WI38 (cell line): Measurements from ENCODE around the gene FAIM2.
"Not testable (repeated sequence)": the region's sequence is repeated elsewhere in the genome, so short reads cannot be mapped to it uniquely, and the experiment has no call there.

Experiments used
- H3K4me3 ChIP-seq: 2 replicates; pipeline ENCODE4 v1.5.1; 2011; ENCODE audit warnings: low read depth, mild to moderate bottlenecking, control low read depth, low read length
- CTCF ChIP-seq: IDR thresholded peaks from 2 replicates; pipeline ENCODE4 v1.5.1; 2012; ENCODE audit warnings: low read depth, mild to moderate bottlenecking, control low read depth, low read length

The FAIM2 gene

DNA sequence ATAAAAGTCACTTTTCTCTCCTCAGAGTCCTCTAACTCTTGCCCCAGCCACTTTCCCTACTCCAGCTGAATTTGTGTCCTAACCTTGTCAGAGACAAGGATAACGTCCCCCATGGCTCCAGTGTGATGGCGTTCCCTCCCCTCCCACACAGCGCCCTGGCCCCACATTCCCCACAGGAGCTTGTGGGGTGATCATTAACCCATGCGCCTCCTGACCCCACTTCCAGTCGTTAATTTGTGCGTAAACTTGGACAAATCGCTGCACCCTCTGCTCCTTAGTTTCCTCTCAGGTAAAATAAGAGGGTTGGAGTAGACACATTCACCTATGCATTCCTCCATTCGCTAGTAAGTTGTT is 37.9 kb downstream of the FAIM2 start:
- TF ChIP-seq CTCF = no peak
- no peak overlapping the region for H3K4me3 ChIP-seq

DNA sequence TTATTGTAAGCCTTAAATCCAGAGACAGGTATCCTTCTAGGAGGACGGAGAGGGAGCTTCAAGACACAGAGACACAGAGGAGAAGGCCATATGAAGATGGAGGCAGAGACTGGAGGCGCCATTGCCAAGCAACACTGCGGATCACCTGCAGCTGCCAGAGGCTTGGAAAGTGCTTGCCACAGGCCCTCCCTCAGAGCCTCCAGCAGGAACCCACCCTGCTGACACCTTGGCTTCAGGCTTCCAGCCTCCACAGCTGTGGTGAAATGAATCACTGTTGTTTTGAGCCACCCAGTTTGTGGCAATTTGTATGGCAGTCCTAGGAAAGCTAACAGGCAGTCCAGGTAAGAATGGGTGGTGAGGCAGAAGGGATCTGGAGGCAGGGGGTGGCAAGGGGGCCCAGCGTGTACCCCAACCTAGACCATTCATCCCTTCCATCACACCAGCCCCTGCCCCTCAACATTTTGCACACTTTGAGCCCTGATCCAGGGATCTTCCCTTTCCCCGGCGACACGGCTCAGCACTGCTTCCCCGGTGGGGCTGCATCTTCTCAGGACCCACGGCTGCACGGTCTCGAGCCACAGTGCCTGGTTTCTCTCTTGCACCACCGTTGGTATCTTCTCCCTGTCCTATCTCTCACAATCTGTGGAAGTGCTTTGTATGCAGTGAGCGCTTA is 38.5 kb downstream of the FAIM2 start:
- no peak for TF ChIP-seq CTCF
- H3K4me3 ChIP-seq = no peak overlapping the region

- no peak for TF ChIP-seq CTCF
- no peak overlapping the region for H3K4me3 ChIP-seq
Observed at GRCh38 chr12:49864798-49865090, 39.0 kb downstream of the FAIM2 start.

DNA sequence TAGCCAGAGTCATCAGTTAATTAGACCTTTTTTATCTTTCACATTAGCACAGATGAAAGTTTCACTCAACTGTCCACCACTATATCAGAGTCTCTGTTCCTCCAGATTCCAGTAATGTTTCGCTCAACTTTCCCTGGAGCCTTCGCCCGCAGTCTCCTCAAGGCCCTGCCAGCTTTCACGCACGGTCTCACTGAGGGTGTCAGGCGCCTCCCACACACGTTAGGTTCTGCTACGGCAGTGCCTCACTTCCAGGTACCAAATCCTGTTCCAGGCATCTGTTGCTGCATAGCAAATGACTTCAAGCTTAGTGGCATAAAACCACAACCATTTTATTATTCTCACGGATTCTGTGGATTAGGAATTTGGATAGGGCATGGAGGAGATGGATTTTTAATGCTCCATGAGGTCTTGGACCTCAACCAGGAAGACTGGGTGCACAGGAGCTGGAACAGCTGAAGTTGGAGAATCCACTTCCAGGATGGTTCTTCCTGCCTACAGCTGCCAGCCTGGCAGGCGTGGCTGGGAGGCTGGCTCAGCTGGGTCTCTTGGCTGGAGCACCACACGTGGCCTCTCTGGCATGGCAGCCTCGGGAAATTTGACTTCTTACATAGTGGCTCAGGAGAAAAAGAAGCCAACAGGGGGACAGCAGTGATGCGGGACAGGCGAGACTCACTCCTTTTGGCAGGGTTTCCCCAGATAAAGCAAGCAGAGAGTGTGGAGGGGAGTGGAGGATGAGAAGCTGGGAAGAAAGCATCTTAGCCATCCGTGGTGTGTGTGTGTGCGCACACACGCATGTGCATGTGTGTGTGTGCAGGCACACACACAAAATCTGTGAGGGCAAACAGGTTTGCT is 39.5 kb downstream of the FAIM2 start:
- no peak overlapping the region for H3K4me3 ChIP-seq
- TF ChIP-seq CTCF = no peak

- H3K4me3 ChIP-seq = not testable (repeated sequence)
Observed at GRCh38 chr12:49860921-49861320, 42.8 kb downstream of the FAIM2 start.

GRCh38 chr12:49855890-49856289 is 47.8 kb downstream of the FAIM2 start:
- not testable (repeated sequence) for H3K4me3 ChIP-seq

GRCh38 chr12:49854976-49855375 is 48.7 kb downstream of the FAIM2 start:
- TF ChIP-seq CTCF = no peak
- no peak overlapping the region for H3K4me3 ChIP-seq

DNA sequence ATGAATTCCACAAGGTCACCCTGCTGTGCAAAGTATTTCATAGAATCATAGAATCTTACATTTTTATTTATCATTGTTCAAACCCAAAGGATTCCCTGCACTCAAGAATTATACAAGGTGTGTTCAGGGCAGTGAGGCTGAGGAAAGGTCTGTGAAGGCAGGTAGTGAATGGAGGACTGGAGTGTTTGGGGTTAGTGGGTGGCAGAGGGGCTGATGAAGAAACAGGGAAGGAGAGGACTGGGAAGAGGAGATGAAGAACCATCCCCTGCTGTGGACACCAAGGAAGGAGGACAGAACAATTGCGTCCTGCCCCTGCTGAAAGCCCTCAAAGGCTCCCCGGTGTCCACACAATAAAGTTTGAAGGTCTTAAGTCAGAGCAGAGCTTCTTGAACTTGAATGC is 50.0 kb downstream of the FAIM2 start:
- no peak overlapping the region for H3K4me3 ChIP-seq
- TF ChIP-seq CTCF = no peak
